ENCODE data around the gene SLC35F3. TPM values are rescaled to one million over a fixed set of nuclear protein-coding genes. Genes with fewer than 3 reads are reported as not detected.

SLC35F3 gene
- total RNA-seq, 2 experiments from 2014 or later: 0.59 to 0.70 TPM

DNA sequence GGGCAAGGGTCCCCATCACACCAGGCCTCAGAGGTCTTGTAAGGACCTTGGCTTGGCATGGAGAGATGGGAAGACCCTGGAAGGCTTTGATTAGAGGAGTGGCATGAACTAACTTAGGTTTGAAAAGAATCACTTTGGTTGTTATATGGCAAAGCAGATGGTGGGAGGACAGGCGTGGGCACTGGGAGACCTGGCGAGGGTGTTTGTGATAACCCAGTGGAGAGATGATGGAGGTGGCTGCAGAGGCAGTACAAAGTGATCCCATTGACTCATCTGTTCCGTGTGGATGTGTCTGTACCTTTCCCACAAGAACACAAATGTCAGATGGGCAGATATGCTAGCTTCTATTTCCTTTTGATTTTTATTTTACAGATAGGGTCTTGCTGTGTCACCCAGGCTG lies 168.3 kb downstream of the SLC35F3 start:
- Mint-ChIP-seq H3K27ac (no peak overlapping the region), H3K4me1 (ENCODE audit: low read depth) (no peaks in the 10 kb centered on the region), H3K27me3 (peaks cover 7% of the 10 kb centered on the region), H3K9me3 (no peaks in the 10 kb centered on the region), H3K36me3 (no peaks in the 10 kb centered on the region), H3K4me3 (no peak overlapping the region)
- intact Hi-C loops (cut with micrococcal nuclease): no loop called here
- ChIA-PET POLR2A (no interaction called here), CTCF (no interaction called here)
- DNase-seq: no peak

DNA sequence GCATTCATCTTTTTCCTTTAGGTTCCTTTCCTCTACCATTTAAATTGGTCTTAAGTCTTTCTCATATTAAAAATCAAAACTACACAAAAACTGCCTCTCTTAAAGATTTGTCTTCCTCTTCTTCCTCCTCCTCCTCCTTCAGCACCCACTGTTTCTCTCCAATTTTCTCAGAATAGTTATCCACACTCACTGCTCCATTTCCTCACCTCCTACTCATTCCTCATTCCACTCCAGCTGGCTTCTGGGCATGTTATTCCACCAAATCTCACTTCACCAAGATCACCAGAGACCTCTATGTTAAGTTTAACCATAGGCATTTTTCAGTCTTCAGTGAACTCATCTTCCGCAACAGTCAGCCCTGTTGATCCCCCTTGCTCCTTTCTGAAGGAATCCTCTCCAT lies 173.7 kb downstream of the SLC35F3 start:
- CTCF ChIA-PET: no interaction called here
- DNase-seq: no peak
- Mint-ChIP-seq H3K27me3 (peaks cover 14% of the 10 kb centered on the region), H3K4me3 (no peak overlapping the region), H3K9me3 (no peaks in the 10 kb centered on the region), H3K4me1 (ENCODE audit: low read depth) (no peaks in the 10 kb centered on the region), H3K36me3 (no peaks in the 10 kb centered on the region), H3K27ac (no peak overlapping the region)
- intact Hi-C loops (cut with micrococcal nuclease): no loop called here
- POLR2A ChIA-PET: no interaction called here

DNA sequence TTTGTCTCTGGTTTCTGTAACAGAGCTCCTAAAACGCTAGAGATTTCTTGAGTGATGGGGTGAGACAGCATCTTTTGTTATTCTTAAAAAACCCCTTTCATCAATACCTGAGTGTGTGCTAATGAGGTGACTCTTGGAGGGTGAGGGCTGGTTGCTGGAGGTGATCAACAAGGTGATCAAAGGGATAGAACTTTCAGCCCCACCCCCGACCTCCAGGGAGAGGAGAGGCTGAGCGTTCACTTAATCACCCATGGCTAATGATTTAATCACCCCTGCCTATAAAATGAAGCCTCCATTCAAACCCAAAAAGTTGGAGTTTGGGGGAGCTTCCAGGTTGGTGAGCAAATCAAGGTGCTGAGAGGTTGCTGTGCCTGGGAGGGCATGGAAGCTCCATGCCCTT lies 175.4 kb downstream of the SLC35F3 start:
- ChIA-PET CTCF (interaction anchor here (1.6 kb wide), 1 partner anchor 562 kb away, joined by 3 read pairs; no protein-coding TSS in a partner anchor), POLR2A (no interaction called here)
- Mint-ChIP-seq H3K36me3 (no peaks in the 10 kb centered on the region), H3K27ac (no peak overlapping the region), H3K4me1 (ENCODE audit: low read depth) (no peaks in the 10 kb centered on the region), H3K9me3 (no peaks in the 10 kb centered on the region), H3K4me3 (no peak overlapping the region), H3K27me3 (peaks cover 10% of the 10 kb centered on the region)
- intact Hi-C loops (cut with micrococcal nuclease): no loop called here
- DNase-seq: no peak

DNA sequence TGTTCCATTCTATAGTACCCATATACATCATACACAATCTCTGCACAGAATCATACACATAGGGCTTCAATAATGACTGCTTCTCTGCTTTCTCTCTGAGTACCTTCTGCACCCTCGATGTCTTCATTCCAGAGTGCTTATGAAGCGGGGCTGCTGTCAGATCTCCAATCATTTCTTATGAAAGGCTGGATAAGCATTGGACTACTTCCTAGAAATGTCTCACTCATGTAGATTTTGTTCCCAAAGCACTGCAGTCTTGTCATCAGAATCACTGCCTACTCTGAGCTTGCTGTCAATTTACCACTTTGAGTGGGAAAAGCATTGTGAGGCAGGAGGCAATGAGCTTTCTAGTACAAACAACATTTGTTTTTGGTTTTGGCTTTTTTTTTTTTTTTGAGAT lies 179.0 kb downstream of the SLC35F3 start:
- no peaks in the 10 kb centered on the region for H3K36me3 Mint-ChIP-seq
- intact Hi-C loops (cut with micrococcal nuclease): no loop called here
- no peak overlapping the region for H3K4me3 Mint-ChIP-seq
- CTCF ChIA-PET: no interaction called here
- no peak overlapping the region for H3K27ac Mint-ChIP-seq
- H3K4me1 Mint-ChIP-seq (ENCODE audit: low read depth): no peaks in the 10 kb centered on the region
- DNase-seq: no peak
- POLR2A ChIA-PET: no interaction called here
- H3K9me3 Mint-ChIP-seq: no peaks in the 10 kb centered on the region
- H3K27me3 Mint-ChIP-seq: peaks cover 12% of the 10 kb centered on the region

DNA sequence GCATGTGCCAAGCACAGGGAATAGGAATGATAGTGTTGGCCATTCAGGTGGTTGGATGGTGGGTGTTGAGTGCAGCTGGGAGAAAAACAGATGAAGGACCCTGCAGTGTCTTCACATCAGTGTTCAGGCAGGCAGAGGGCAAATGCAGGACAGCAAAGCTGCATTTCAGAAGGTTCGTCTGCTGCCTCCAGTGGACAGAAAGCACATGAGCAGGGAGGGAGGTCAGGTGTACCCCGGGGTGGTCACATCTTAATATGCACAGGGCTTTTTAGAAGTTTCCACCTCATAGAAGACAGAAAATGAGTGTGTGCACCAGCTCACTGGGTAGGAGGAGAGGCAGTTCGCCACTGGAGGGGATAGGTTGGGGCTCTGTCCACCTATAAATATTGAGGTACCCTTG lies 184.9 kb downstream of the SLC35F3 start:
- CTCF ChIA-PET: no interaction called here
- Mint-ChIP-seq H3K4me3 (no peak overlapping the region), H3K9me3 (peaks cover 5% of the 10 kb centered on the region), H3K27ac (no peak overlapping the region), H3K4me1 (ENCODE audit: low read depth) (no peaks in the 10 kb centered on the region), H3K27me3 (peaks cover 22% of the 10 kb centered on the region), H3K36me3 (no peaks in the 10 kb centered on the region)
- POLR2A ChIA-PET: no interaction called here
- no peak for DNase-seq
- intact Hi-C loops (cut with micrococcal nuclease): no loop called here

DNA sequence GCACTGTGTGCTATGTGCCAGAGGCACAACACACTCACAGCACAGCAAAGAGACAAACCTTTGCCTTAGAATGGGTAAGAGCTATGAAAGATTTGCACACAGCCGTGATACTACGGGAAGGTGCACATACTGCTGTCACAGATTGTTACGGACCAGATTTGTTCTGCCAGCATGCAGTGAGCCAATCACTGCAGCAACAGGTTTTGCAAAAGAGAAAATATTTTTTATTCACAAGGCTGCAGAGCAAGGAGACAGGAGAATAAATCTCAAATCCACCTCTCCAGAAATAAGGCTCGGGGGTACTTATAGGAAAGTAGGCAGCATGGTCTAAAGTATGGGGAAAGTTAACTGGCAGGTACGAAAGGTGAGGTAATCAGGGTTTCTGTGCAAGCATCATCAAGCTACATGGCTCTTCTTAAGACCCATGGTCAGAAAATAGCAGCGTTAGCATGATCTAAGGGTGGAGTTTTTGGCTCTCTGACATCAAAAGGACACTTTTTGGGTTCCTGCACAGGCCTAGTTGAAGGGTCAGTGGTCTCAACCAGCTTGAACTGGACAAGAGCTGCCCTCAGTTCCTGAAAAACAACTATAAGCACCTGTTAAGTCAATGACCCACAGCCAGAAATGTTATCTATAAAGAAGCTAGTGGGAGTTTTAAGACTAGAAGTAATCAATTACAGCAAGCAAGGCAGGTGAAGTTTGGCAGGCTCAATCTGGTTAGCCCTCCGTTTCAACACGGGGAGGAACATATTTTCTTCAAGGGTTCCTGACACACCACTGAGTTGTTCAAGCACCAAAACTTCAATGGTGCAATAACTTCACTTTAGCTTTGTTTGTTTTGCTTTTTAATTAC lies 186.0 kb downstream of the SLC35F3 start:
- CTCF ChIA-PET: interaction anchor here (1.2 kb wide), 1 partner anchor 236 kb away, joined by 4 read pairs; no protein-coding TSS in a partner anchor
- DNase-seq: no peak
- H3K4me1 Mint-ChIP-seq (ENCODE audit: low read depth): no peaks in the 10 kb centered on the region
- H3K4me3 Mint-ChIP-seq: no peak overlapping the region
- H3K36me3 Mint-ChIP-seq: no peaks in the 10 kb centered on the region
- H3K27me3 Mint-ChIP-seq: peaks cover 22% of the 10 kb centered on the region
- peaks cover 5% of the 10 kb centered on the region for H3K9me3 Mint-ChIP-seq
- H3K27ac Mint-ChIP-seq: no peak overlapping the region
- intact Hi-C loops (cut with micrococcal nuclease): no loop called here
- POLR2A ChIA-PET: interaction anchor here (0.5 kb wide), 1 partner anchor 182 kb away, joined by 6 read pairs; no protein-coding TSS in a partner anchor

DNA sequence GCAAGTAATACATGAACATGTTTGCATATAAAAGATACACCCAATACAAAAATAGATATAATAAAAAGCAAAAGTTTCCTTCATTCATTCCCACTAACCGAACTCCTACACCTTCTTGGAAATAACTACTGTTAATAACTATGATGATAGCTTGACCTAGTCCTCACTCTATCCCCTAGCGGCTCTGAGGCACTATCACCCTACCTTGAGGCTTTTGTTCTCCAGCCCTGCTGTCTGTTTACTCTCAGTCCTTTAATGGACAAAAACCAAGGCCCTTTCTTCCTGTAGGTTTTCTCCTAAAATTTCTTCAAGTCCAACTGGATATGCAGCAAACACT lies 186.6 kb downstream of the SLC35F3 start:
- DNase-seq: no peak
- H3K27ac Mint-ChIP-seq: no peak overlapping the region
- no peak overlapping the region for H3K4me3 Mint-ChIP-seq
- H3K4me1 Mint-ChIP-seq (ENCODE audit: low read depth): no peaks in the 10 kb centered on the region
- no peaks in the 10 kb centered on the region for H3K36me3 Mint-ChIP-seq
- H3K9me3 Mint-ChIP-seq: peaks cover 5% of the 10 kb centered on the region
- H3K27me3 Mint-ChIP-seq: peaks cover 17% of the 10 kb centered on the region
- ChIA-PET CTCF (interaction anchor here (1.2 kb wide), 1 partner anchor 236 kb away, joined by 4 read pairs; no protein-coding TSS in a partner anchor), POLR2A (interaction anchor here (0.5 kb wide), 1 partner anchor 183 kb away, joined by 6 read pairs; no protein-coding TSS in a partner anchor)
- intact Hi-C loops (cut with micrococcal nuclease): no loop called here

DNA sequence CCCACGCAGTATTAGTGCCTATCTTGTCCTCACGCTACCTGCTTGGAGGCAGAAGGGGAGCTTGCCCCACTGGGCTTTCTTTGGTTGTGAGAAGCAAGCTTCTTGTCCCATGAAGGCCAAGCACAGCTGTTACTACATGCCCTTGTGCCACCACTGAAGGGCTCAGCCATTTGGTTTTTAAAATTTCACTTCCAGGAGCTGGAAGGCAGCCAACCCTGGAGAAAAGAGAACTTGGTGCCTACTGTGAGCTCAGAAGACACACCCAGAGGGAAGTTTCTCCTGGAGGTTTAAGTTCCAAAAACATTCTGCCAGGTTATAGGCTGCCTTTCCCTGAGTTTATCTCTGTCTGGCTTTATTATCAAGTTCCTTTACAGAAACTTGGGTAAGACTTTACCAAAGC lies 187.4 kb downstream of the SLC35F3 start:
- peaks cover 5% of the 10 kb centered on the region for H3K9me3 Mint-ChIP-seq
- no peak for DNase-seq
- peaks cover 16% of the 10 kb centered on the region for H3K27me3 Mint-ChIP-seq
- ChIA-PET POLR2A (no interaction called here), CTCF (no interaction called here)
- H3K4me1 Mint-ChIP-seq (ENCODE audit: low read depth): no peaks in the 10 kb centered on the region
- intact Hi-C loops (cut with micrococcal nuclease): no loop called here
- H3K36me3 Mint-ChIP-seq: no peaks in the 10 kb centered on the region
- no peak overlapping the region for H3K27ac Mint-ChIP-seq
- H3K4me3 Mint-ChIP-seq: no peak overlapping the region

DNA sequence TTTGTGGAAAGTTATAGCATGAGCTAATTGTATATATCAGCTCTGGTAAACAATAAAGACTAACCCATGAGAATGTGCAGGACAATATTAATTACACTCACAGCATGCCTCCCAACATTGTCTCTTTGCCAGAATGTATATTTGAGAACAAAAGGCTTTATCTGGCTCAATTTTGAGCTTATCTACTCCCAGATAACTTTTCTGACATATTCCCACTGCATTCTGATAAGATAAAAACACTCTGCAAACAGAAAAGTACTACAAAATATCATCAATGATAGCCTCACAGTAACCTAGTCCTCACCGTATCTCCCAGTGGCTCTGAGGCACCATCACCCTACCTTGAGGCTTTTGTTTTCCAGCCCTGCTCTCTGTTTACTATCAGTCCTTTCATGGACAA lies 188.6 kb downstream of the SLC35F3 start:
- H3K27ac Mint-ChIP-seq: no peak overlapping the region
- no peak for DNase-seq
- no peaks in the 10 kb centered on the region for H3K4me1 Mint-ChIP-seq (ENCODE audit: low read depth)
- CTCF ChIA-PET: no interaction called here
- POLR2A ChIA-PET: no interaction called here
- peaks cover 5% of the 10 kb centered on the region for H3K9me3 Mint-ChIP-seq
- H3K36me3 Mint-ChIP-seq: no peaks in the 10 kb centered on the region
- intact Hi-C loops (cut with micrococcal nuclease): no loop called here
- H3K4me3 Mint-ChIP-seq: no peak overlapping the region
- peaks cover 12% of the 10 kb centered on the region for H3K27me3 Mint-ChIP-seq

DNA sequence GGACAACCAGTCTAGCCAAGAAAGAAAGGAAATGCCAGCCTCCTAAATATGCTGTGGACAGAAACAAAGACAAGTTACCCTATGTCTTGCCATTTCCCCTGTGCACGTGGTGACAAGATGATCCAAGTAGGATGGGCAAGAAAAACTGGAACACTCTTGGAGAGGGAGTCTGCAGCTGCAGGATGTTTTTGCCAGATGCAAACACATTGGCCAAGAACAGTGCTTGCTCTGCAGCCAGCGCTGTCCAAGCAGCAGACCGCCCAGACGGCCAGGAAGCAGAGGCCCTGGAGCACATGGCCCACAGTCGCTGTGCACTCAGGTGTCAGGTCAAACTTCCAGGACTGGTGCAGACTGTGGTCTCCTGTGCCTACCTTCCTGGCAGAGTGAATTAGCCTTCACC lies 189.3 kb downstream of the SLC35F3 start:
- DNase-seq: no peak
- Mint-ChIP-seq H3K4me1 (ENCODE audit: low read depth) (no peaks in the 10 kb centered on the region), H3K27ac (no peak overlapping the region), H3K36me3 (no peaks in the 10 kb centered on the region), H3K4me3 (no peak overlapping the region), H3K9me3 (peaks cover 5% of the 10 kb centered on the region), H3K27me3 (peaks cover 12% of the 10 kb centered on the region)
- ChIA-PET CTCF (no interaction called here), POLR2A (no interaction called here)
- intact Hi-C loops (cut with micrococcal nuclease): no loop called here

DNA sequence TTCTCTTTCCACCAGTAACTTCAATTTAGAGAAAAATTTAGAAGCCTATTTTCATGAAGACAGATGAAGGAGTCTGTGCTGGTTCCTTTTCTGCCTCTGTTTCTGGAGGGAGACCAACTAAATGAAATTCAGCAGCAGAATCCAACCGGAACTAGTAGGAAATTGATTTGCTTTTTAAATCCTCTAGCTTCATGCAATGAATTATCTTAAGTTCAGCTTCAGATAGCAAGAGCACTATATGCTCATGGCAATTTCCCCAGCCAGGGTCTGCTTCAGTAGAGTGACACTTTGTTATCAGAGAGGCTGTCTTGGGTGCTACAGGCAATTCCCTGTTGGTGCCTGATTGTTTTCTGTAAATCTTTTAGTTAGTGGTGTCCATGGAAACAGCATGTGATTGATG lies 189.7 kb downstream of the SLC35F3 start:
- intact Hi-C loops (cut with micrococcal nuclease): no loop called here
- Mint-ChIP-seq H3K27ac (no peak overlapping the region), H3K27me3 (peaks cover 11% of the 10 kb centered on the region), H3K9me3 (peaks cover 5% of the 10 kb centered on the region), H3K4me3 (no peak overlapping the region), H3K4me1 (ENCODE audit: low read depth) (no peaks in the 10 kb centered on the region), H3K36me3 (no peaks in the 10 kb centered on the region)
- CTCF ChIA-PET: no interaction called here
- DNase-seq: no peak
- POLR2A ChIA-PET: no interaction called here

DNA sequence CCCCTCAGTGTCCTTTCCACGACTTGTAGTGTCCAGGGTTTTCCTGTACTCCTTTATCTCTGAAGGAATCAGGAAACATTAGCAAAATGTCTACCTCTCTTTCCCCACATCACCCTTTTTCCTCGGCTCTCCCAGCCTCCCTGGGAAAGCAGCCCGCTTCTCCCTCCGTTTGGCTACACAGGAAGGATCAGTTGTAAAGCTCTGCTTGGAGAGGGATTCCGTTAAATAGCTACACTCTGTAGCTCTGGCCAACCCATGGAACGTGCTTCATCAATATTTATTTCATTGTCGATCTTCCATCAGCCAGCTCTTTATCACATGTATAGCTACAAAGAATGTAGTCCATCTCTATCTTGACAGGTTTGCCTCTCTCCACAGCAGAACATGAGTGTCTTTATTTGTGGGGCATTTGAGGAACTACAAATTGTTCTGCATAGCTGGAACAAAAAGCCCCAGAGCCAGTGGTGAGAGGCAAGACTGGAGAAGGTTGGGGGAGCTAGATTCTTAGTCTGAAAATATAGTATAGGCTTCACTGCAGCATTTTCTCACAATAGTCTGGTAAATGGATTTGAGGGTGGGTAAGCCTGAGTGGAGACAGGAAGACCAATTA lies 191.8 kb downstream of the SLC35F3 start:
- Mint-ChIP-seq H3K9me3 (no peaks in the 10 kb centered on the region), H3K36me3 (no peaks in the 10 kb centered on the region), H3K27ac (no peak overlapping the region), H3K4me3 (no peak overlapping the region), H3K4me1 (ENCODE audit: low read depth) (no peaks in the 10 kb centered on the region), H3K27me3 (peaks cover 9% of the 10 kb centered on the region)
- no peak for DNase-seq
- CTCF ChIA-PET: no interaction called here
- intact Hi-C loops (cut with micrococcal nuclease): no loop called here
- POLR2A ChIA-PET: no interaction called here

DNA sequence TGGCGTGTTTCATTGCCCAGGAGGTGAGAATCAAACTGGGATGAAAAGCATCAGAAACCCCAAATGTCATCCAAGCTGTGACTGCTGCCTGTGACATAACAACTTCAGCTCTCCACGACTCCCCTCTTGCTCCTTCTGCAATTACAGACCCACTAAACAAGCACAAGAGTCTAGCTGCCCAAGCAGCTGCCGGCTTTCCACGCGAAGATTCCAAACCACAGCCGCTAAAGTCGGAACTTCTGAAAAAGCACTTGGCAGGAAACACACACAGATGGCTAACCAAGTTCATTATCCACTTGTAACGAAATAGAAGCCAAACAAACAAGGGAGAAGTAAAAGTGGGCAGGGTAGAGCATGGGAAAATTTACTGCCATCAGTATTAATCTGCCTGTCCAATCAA lies 198.1 kb downstream of the SLC35F3 start:
- no peak overlapping the region for H3K4me3 Mint-ChIP-seq
- CTCF ChIA-PET: interaction anchor here (1.1 kb wide), 1 partner anchor 9 kb away, joined by 3 read pairs; no protein-coding TSS in a partner anchor
- H3K4me1 Mint-ChIP-seq (ENCODE audit: low read depth): no peaks in the 10 kb centered on the region
- H3K27ac Mint-ChIP-seq: no peak overlapping the region
- H3K27me3 Mint-ChIP-seq: peaks cover 23% of the 10 kb centered on the region
- DNase-seq: no peak
- H3K9me3 Mint-ChIP-seq: no peaks in the 10 kb centered on the region
- intact Hi-C loops (cut with micrococcal nuclease): no loop called here
- POLR2A ChIA-PET: no interaction called here
- no peaks in the 10 kb centered on the region for H3K36me3 Mint-ChIP-seq

Measured in activated CD4-positive, alpha-beta memory T cell treated with anti-CD3 and anti-CD28 coated beads for 36 hours (primary cell).